HCT116 (cell line): Measurements from ENCODE around the gene COL26A1. TPM values are rescaled to one million over a fixed set of nuclear protein-coding genes. Genes with fewer than 3 reads are reported as not detected.
"Not testable (repeated sequence)": the region's sequence is repeated elsewhere in the genome, so short reads cannot be mapped to it uniquely, and the experiment has no call there.

Experiments used
- ATAC-seq: fragments of 200-7000 bp; cut with Tn5 transposase; 2 replicates; pipeline ENCODE4 v1.9.1; 2020; ENCODE audit warnings: mild to moderate bottlenecking, moderate library complexity
- BruUV-seq: library from RNA; stranded (reverse); fragments of 400-500 nt; replicated peaks from 2 replicates; lab custom pipeline; 2021; lab: Mats Ljungman, UMichigan
- CTCF ChIA-PET: fragments of 300-600 bp; sonication (Branson Sonifier 250); formaldehyde crosslinking; loops from one replicate; lab custom pipeline; 2021; ENCODE audit warnings: antibody characterized with exemption; lab: Charles Lee
- POLR2A ChIA-PET: fragments of 300-600, 350-600 bp; sonication (Branson Sonifier 250); formaldehyde crosslinking; loops from one replicate; lab custom pipeline; 2021; ENCODE audit warnings: antibody characterized with exemption; lab: Charles Lee
- RAD21 ChIA-PET, 2 experiments: fragments of 300-600 bp; sonication (Branson Sonifier 250); formaldehyde crosslinking; loops; one replicate each; lab custom pipeline; 2023; ENCODE audit warnings: low total read pairs in 2 of 2; ENCODE audit not compliant: uncharacterized antibody in 2 of 2, unreplicated experiment in 2 of 2, low non-redundant PET in 1 of 2; lab: Charles Lee
- DNase-seq: peaks from one replicate; pipeline ENCODE4 v3.0.0-alpha.2; 2010; ENCODE audit warnings: low read depth, low spot score
- H2AFZ ChIP-seq: fragments of 200-600 bp; shearing (Covaris generic), sonication (generic); 2 replicates; pipeline ENCODE4 v1.6.1; 2017; ENCODE audit warnings: low read depth, mixed run types, mixed read lengths, antibody characterized with exemption, low read length; ENCODE audit not compliant: poor library complexity, severe bottlenecking
- H3K27ac ChIP-seq: 2 replicates; pipeline ENCODE4 v1.5.1; 2012; ENCODE audit warnings: low read depth, low read length
- H3K27me3 ChIP-seq: fragments of 200-600 bp; sonication (generic); 2 replicates; pipeline ENCODE4 v1.6.1; 2016; ENCODE audit warnings: mixed run types, low read length, mixed read lengths; ENCODE audit not compliant: insufficient read depth
- H3K36me3 ChIP-seq, 2 experiments: fragments of 200-500 bp in 1 of 2; fragments of 200-600 bp in 1 of 2; sonication (Bioruptor generic) in 1 of 2; sonication (generic) in 1 of 2; 2 replicates each; pipeline versions ENCODE4 v1.5.1 to v1.6.1; 2014 to 2016; ENCODE audit warnings: low read length in 2 of 2, inconsistent platforms in 1 of 2, mixed read lengths in 1 of 2, mixed run types in 1 of 2; ENCODE audit not compliant: insufficient read depth in 2 of 2, control insufficient read depth in 1 of 2
- H3K4me1 ChIP-seq, 2 experiments: fragments of 200-600 bp in 1 of 2; sonication (generic) in 1 of 2; 2 replicates each; pipeline versions ENCODE4 v1.5.1 to v1.6.1; 2012 to 2017; ENCODE audit warnings: low read length in 2 of 2, inconsistent platforms in 1 of 2, mild to moderate bottlenecking in 1 of 2, mixed read lengths in 1 of 2, mixed run types in 1 of 2, moderate library complexity in 1 of 2; ENCODE audit not compliant: insufficient read depth in 2 of 2, control insufficient read depth in 1 of 2
- H3K4me2 ChIP-seq: fragments of 200-600 bp; sonication (generic); 2 replicates; pipeline ENCODE4 v1.6.1; 2017; ENCODE audit warnings: mixed run types, low read length, mixed read lengths
- H3K4me3 ChIP-seq, 2 experiments: fragments of 200-600 bp in 1 of 2; sonication (generic) in 1 of 2; replicated peaks in 1 of 2; 2 replicates each; pipeline ENCODE4 v1.5.1; 2011 to 2016; ENCODE audit warnings: low read length in 2 of 2, control low read depth in 1 of 2, low read depth in 1 of 2, mild to moderate bottlenecking in 1 of 2, mixed read lengths in 1 of 2, mixed run types in 1 of 2
- H3K79me2 ChIP-seq: fragments of 200-600 bp; sonication (generic); 2 replicates; pipeline ENCODE4 v1.6.1; 2017; ENCODE audit warnings: mild to moderate bottlenecking, mixed run types, low read length, moderate library complexity, mixed read lengths; ENCODE audit not compliant: insufficient read depth
- H3K9ac ChIP-seq: fragments of 200-600 bp; sonication (generic); 2 replicates; pipeline ENCODE4 v1.6.1; 2016; ENCODE audit warnings: low read length, mixed read lengths
- H3K9me2 ChIP-seq: fragments of 200-600 bp; sonication (generic), shearing (Covaris generic); 2 replicates; pipeline ENCODE4 v1.6.1; 2017; ENCODE audit warnings: mixed run types, mild to moderate bottlenecking, moderate library complexity; ENCODE audit not compliant: insufficient read depth
- H3K9me3 ChIP-seq, 2 experiments: fragments of 200-500 bp in 1 of 2; fragments of 200-600 bp in 1 of 2; sonication (Bioruptor generic) in 1 of 2; sonication (generic) in 1 of 2; 2 replicates each; pipeline ENCODE4 v1.6.1; 2014 to 2017; ENCODE audit warnings: low read length in 2 of 2, mixed read lengths in 2 of 2, inconsistent platforms in 1 of 2, low read depth in 1 of 2, mild to moderate bottlenecking in 1 of 2, mixed run types in 1 of 2, moderate library complexity in 1 of 2; ENCODE audit not compliant: control insufficient read depth in 1 of 2, insufficient read depth in 1 of 2
- H4K20me1 ChIP-seq: fragments of 200-600 bp; sonication (generic), shearing (Covaris generic); 2 replicates; pipeline ENCODE4 v1.6.1; 2017; ENCODE audit warnings: mixed run types, mild to moderate bottlenecking, moderate library complexity; ENCODE audit not compliant: insufficient read depth
- CBX3 ChIP-seq: IDR thresholded peaks from 2 replicates; pipeline ENCODE4 v1.6.1; 2012; ENCODE audit warnings: low read depth
- EGR1 ChIP-seq: IDR thresholded peaks from 2 replicates; pipeline ENCODE4 v1.6.1; 2012; ENCODE audit warnings: low read depth
- ELF1 ChIP-seq: IDR thresholded peaks from 2 replicates; pipeline ENCODE4 v1.6.1; 2012; ENCODE audit warnings: low read depth, borderline replicate concordance
- EZH2phosphoT487 ChIP-seq: fragments of 200-600 bp; IDR thresholded peaks from 2 replicates; pipeline ENCODE4 v1.6.1; 2018; ENCODE audit warnings: antibody characterized with exemption, borderline replicate concordance
- FOSL1 ChIP-seq: IDR thresholded peaks from 2 replicates; pipeline ENCODE4 v1.6.1; 2012; ENCODE audit warnings: low read depth
- JUND ChIP-seq: IDR thresholded peaks from 2 replicates; pipeline ENCODE4 v1.6.1; 2012
- MAX ChIP-seq: IDR thresholded peaks from 2 replicates; pipeline ENCODE4 v1.6.1; 2012
- POLR2A ChIP-seq: IDR thresholded peaks from 2 replicates; pipeline ENCODE4 v1.7.0; 2011; ENCODE audit warnings: borderline replicate concordance; ENCODE audit not compliant: insufficient read depth, insufficient read length; ENCODE audit errors: extremely low read depth
- RAD21 ChIP-seq: IDR thresholded peaks from 2 replicates; pipeline ENCODE4 v1.6.1; 2012; ENCODE audit warnings: low read depth, mild to moderate bottlenecking
- REST ChIP-seq: IDR thresholded peaks from 2 replicates; pipeline ENCODE4 v1.6.1; 2012; ENCODE audit warnings: low read depth
- SIN3A ChIP-seq: IDR thresholded peaks from 2 replicates; pipeline ENCODE4 v1.6.1; 2012; ENCODE audit warnings: low read depth
- SP1 ChIP-seq: IDR thresholded peaks from 2 replicates; pipeline ENCODE4 v1.6.1; 2012; ENCODE audit warnings: low read depth
- TCF7L2 ChIP-seq: IDR thresholded peaks from 2 replicates; pipeline ENCODE4 v1.7.0; 2011; ENCODE audit warnings: borderline replicate concordance, inconsistent platforms; ENCODE audit not compliant: insufficient read depth, insufficient read length; ENCODE audit errors: extremely low read depth
- ZNF274 ChIP-seq: fragments of 200-500 bp; sonication (Bioruptor generic); IDR thresholded peaks from 2 replicates; pipeline ENCODE4 v1.6.1; 2014; ENCODE audit warnings: mild to moderate bottlenecking, low read depth, low read length, inconsistent platforms
- intact Hi-C: fragments of 100-400 bp; cut with micrococcal nuclease; formaldehyde crosslinking; loops from 2 replicates; pipeline ENCODE4 v1.10.0; 2022
- total RNA-seq: library from RNA; stranded (reverse); gene quantifications from one replicate; pipeline ENCODE4 v1.2.1, GENCODE V29; 2021; ENCODE audit not compliant: unreplicated experiment

The COL26A1 gene
- total RNA-seq, 1 experiment from 2014 or later: 0.27 TPM

DNA sequence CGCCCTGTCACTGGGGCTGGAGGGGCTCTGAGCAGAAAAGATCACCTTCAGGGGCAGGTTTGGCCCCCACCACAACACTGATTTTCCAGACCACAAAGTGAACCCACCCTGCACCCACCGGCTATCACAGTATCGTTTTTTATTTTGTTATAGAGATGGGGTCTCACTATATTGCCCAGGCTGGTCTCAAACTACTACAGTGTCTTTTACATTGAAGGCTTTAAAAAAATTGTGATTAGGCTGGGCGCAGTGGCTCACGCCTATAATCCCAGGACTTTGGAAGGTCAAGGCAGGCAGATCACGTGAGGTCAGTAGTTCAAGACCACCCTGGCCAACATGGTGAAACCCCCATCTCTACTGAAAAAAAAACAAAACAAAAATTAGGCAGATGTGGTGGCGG is 125.1 kb downstream of the COL26A1 start (continued):
- no peak for TF ChIP-seq ELF1
- TF ChIP-seq RAD21: no peak
- no peak for TF ChIP-seq EGR1
- no peak for TF ChIP-seq ZNF274
- TF ChIP-seq POLR2A: no peak
- no peak for TF ChIP-seq SP1
- TF ChIP-seq FOSL1: no peak
- TF ChIP-seq CBX3: no peak

GRCh38 chr7:101488826-101489572 is 126.3 kb downstream of the COL26A1 start:
- H3K9ac ChIP-seq: no peak overlapping the region
- TF ChIP-seq MAX (no peak), POLR2A (no peak), SIN3A (no peak), REST (no peak), EGR1 (no peak), RAD21 (no peak), JUND (no peak), ZNF274 (no peak), TCF7L2 (no peak), EZH2phosphoT487 (no peak)
- TF ChIP-seq, all 23 proteins: peak for 0
- no peaks in the 10 kb centered on the region for H3K9me2 ChIP-seq
- H4K20me1 ChIP-seq: no peaks in the 10 kb centered on the region
- peaks cover 0 to 3% of the 10 kb centered on the region in 2 experiments; a peak in 1 of 4 replicates for H3K4me1 ChIP-seq
- no peaks in the 10 kb centered on the region for H3K9me3 ChIP-seq
- no peak overlapping the region for H3K4me2 ChIP-seq
- peak overlapping the region; percentile 82 for H2AFZ ChIP-seq
- H3K27me3 ChIP-seq: peaks cover 7% of the 10 kb centered on the region; the same call in 1 of the 2 replicates
- DNase-seq (no peak), ATAC-seq (no peak)
- intact Hi-C loops: no loop called here
- CTCF ChIA-PET: no interaction called here
- BruUV-seq: no TSS peak
- no peak overlapping the region for H3K4me3 ChIP-seq
- POLR2A ChIA-PET: no interaction called here
- H3K27ac ChIP-seq: no peak overlapping the region
- no peaks in the 10 kb centered on the region for H3K79me2 ChIP-seq
- H3K36me3 ChIP-seq: no peaks in the 10 kb centered on the region
- RAD21 ChIA-PET: no interaction called here

GRCh38 chr7:101490439-101490838 is 127.8 kb downstream of the COL26A1 start:
- intact Hi-C loops, H3K9me2 ChIP-seq, BruUV-seq, ATAC-seq, H3K27me3 ChIP-seq, H3K79me2 ChIP-seq, H3K4me1 ChIP-seq, DNase-seq, H3K9ac ChIP-seq, RAD21 ChIA-PET, H3K4me2 ChIP-seq, H4K20me1 ChIP-seq, POLR2A ChIA-PET, CTCF ChIA-PET, H3K4me3 ChIP-seq, H3K9me3 ChIP-seq, H2AFZ ChIP-seq, H3K36me3 ChIP-seq, H3K27ac ChIP-seq: not testable (repeated sequence)
